Endothelial cell of umbilical vein (primary cell): ENCODE data around the gene ATRNL1. TPM values are rescaled to one million over a fixed set of nuclear protein-coding genes. Genes with fewer than 3 reads are reported as not detected.

Source experiments
- BruUV-seq: library from RNA; stranded (reverse); fragments of 400-500 nt; replicated peaks from 2 replicates; lab custom pipeline; 2021; lab: Mats Ljungman, UMichigan
- CTCF ChIA-PET: fragments of 300-600, 350-600 bp; sonication (Branson Sonifier 250); formaldehyde crosslinking; loops from one replicate; lab custom pipeline; 2021; ENCODE audit warnings: antibody characterized with exemption, inconsistent platforms; lab: Charles Lee
- POLR2A ChIA-PET: fragments of 300-600, 350-600 bp; sonication (Branson Sonifier 250); formaldehyde crosslinking; loops from one replicate; lab custom pipeline; 2021; ENCODE audit warnings: antibody characterized with exemption, inconsistent platforms; lab: Charles Lee
- DNase-seq: peaks from one replicate; pipeline ENCODE4 v3.0.0-alpha.2; 2011; ENCODE audit warnings: low read depth, low spot score
- FAIRE-seq: peaks from 2 replicates; lab custom pipeline; 2011; peaks lifted over from hg19 to GRCh38; lab: Jason Lieb, UNC
- H2AFZ ChIP-seq: 2 replicates; pipeline ENCODE4 v1.6.0; 2012; ENCODE audit warnings: low read depth, low read length, control low read depth, inconsistent platforms
- H3K27ac ChIP-seq: 2 replicates; pipeline ENCODE4 v1.5.1; 2011; ENCODE audit warnings: low read depth, mild to moderate bottlenecking, control low read depth, low read length, moderate library complexity; ENCODE audit not compliant: insufficient read depth
- H3K27me3 ChIP-seq, 2 experiments: 2 replicates each; pipeline versions ENCODE4 v1.6.0 to v1.6.1; 2011; ENCODE audit warnings: low read length in 2 of 2, mixed read lengths in 1 of 2; ENCODE audit not compliant: control insufficient read depth in 2 of 2, insufficient read depth in 2 of 2
- H3K36me3 ChIP-seq, 2 experiments: 2 replicates in 1 of 2; 3 replicates in 1 of 2; pipeline ENCODE4 v1.5.1; 2011; ENCODE audit warnings: low read length in 2 of 2, mild to moderate bottlenecking in 1 of 2, moderate library complexity in 1 of 2; ENCODE audit not compliant: control insufficient read depth in 2 of 2, insufficient read depth in 2 of 2; ENCODE audit errors: extremely low read depth in 1 of 2
- H3K4me1 ChIP-seq: 3 replicates; pipeline ENCODE4 v1.5.1; 2011; ENCODE audit warnings: mild to moderate bottlenecking, low read length; ENCODE audit not compliant: control insufficient read depth, insufficient read depth; ENCODE audit errors: extremely low read depth
- H3K4me2 ChIP-seq: 2 replicates; pipeline ENCODE4 v1.6.1; 2011; ENCODE audit warnings: low read length, control low read depth, mixed read lengths; ENCODE audit not compliant: insufficient read depth
- H3K4me3 ChIP-seq, 3 experiments: fragments of 200-600 bp in 1 of 3; sonication (generic), shearing (Covaris generic) in 1 of 3; replicated peaks in 1 of 3; 2 replicates each; pipeline ENCODE4 v1.5.1; 2011 to 2016; ENCODE audit warnings: control low read depth in 3 of 3, low read length in 3 of 3, mild to moderate bottlenecking in 2 of 3, inconsistent platforms in 1 of 3, low read depth in 1 of 3, moderate library complexity in 1 of 3; ENCODE audit not compliant: insufficient read depth in 1 of 3
- H3K79me2 ChIP-seq: 2 replicates; pipeline ENCODE4 v1.6.0; 2012; ENCODE audit warnings: low read length, inconsistent platforms; ENCODE audit not compliant: control insufficient read depth, insufficient read depth
- H3K9ac ChIP-seq: replicated peaks from 2 replicates; pipeline ENCODE3; 2011; ENCODE audit warnings: low read length, control low read depth; ENCODE audit not compliant: insufficient read depth; ENCODE audit errors: extremely low read depth
- H3K9me1 ChIP-seq: replicated peaks from 3 replicates; pipeline ENCODE4 v1.6.0; 2011; ENCODE audit warnings: mild to moderate bottlenecking, low read length; ENCODE audit not compliant: control insufficient read depth, insufficient read depth; ENCODE audit errors: extremely low read depth
- H3K9me3 ChIP-seq: replicated peaks from 2 replicates; pipeline ENCODE4 v1.5.1; 2012; ENCODE audit warnings: low read length, inconsistent platforms; ENCODE audit not compliant: control insufficient read depth, insufficient read depth
- H4K20me1 ChIP-seq: replicated peaks from 2 replicates; pipeline ENCODE3; 2011; ENCODE audit warnings: mild to moderate bottlenecking, low read length; ENCODE audit not compliant: control insufficient read depth, insufficient read depth; ENCODE audit errors: extremely low read depth
- FOS ChIP-seq: IDR thresholded peaks from 2 replicates; pipeline ENCODE4 v1.6.1; 2011; ENCODE audit warnings: mild to moderate bottlenecking, low read length, moderate library complexity, borderline replicate concordance; ENCODE audit not compliant: insufficient read depth
- GATA2 ChIP-seq: IDR thresholded peaks from 2 replicates; pipeline ENCODE4 v1.7.0; 2011; ENCODE audit warnings: low read depth, mild to moderate bottlenecking, moderate library complexity, mixed read lengths, low read length; ENCODE audit not compliant: insufficient read length, insufficient read depth
- JUN ChIP-seq: IDR thresholded peaks from 2 replicates; pipeline ENCODE4 v1.6.1; 2011; ENCODE audit warnings: borderline replicate concordance, low read depth; ENCODE audit not compliant: insufficient read length, insufficient read depth
- MYC ChIP-seq: IDR thresholded peaks from one replicate; pipeline ENCODE4 v1.6.1; 2011; ENCODE audit warnings: mild to moderate bottlenecking, low read depth, low read length
- POLR2A ChIP-seq: IDR thresholded peaks from 2 replicates; pipeline ENCODE4 v1.6.1; 2012; ENCODE audit warnings: low read depth, mild to moderate bottlenecking, control low read depth, low read length
- POLR2AphosphoS5 ChIP-seq: IDR thresholded peaks from 2 replicates; pipeline ENCODE4 v1.6.1; 2012; ENCODE audit warnings: low read depth, mild to moderate bottlenecking, control low read depth, low read length, moderate library complexity; ENCODE audit not compliant: insufficient read depth
- dilution Hi-C: fragments of 300-500 bp; cut with MboI; formaldehyde crosslinking; loops from one replicate; pipeline ENCODE4 v1.15.0; 2019; ENCODE audit warnings: low sequenced_read_pairs; ENCODE audit not compliant: extremely low pct_ligation_motif_present
- intact Hi-C: fragments of 100-400 bp; cut with micrococcal nuclease; formaldehyde crosslinking; loops from one replicate; pipeline ENCODE4 v1.10.0; 2022
- polyA plus RNA-seq, 4 experiments: library from polyadenylated mRNA; depleted of rRNA in 3 of 4; stranded (reverse) in 3 of 4; unstranded in 1 of 4; fragments of >200 nt; gene quantifications; 2 replicates each; pipeline versions ENCODE4 v1.2.1 to v1.2.3, GENCODE V29; 2011 to 2012; ENCODE audit warnings: missing spikeins in 1 of 4
- total RNA-seq: library from RNA; stranded (reverse); gene quantifications from 2 replicates; pipeline ENCODE4 v1.2.3, GENCODE V29; 2021
- TF ChIP-seq, protein P1 (sequence below), 2 donors: IDR thresholded peaks; 1 replicate in 1 of 2; 2 replicates in 1 of 2; pipeline ENCODE4 v1.5.1; 2011; ENCODE audit warnings: low read length in 2 of 2, mild to moderate bottlenecking in 2 of 2, moderate library complexity in 2 of 2, control low read depth in 1 of 2, inconsistent platforms in 1 of 2, low read depth in 1 of 2; ENCODE audit not compliant: insufficient read depth in 1 of 2; ENCODE audit errors: extremely low read depth in 1 of 2
- TF ChIP-seq, protein P2 (sequence below): IDR thresholded peaks from 2 replicates; pipeline ENCODE4 v1.6.1; 2011; ENCODE audit not compliant: insufficient read depth, insufficient read length

The ATRNL1 gene
- total and polyA plus RNA-seq, 2 donors (not counting 3 experiments of a cell fraction or from before 2014, with no cell fraction given), result not detected

- CTCF ChIA-PET, result no interaction called here
- Histone ChIP-seq H3K4me2 (no peak overlapping the region), H3K9ac (no peak overlapping the region), H3K9me3 (no peaks in the 10 kb centered on the region), H3K4me3 (no peak overlapping the region), H3K36me3 (no peaks in the 10 kb centered on the region), H4K20me1 (no peaks in the 10 kb centered on the region), H3K27me3 (no peaks in the 10 kb centered on the region), H2AFZ (no peak overlapping the region), H3K79me2 (no peaks in the 10 kb centered on the region), H3K9me1 (no peaks in the 10 kb centered on the region), H3K4me1 (no peaks in the 10 kb centered on the region), H3K27ac (no peak overlapping the region)
- dilution Hi-C loops (no loop called here), intact Hi-C loops (no loop called here)
- no peak for TF ChIP-seq JUN
- no peak for TF ChIP-seq POLR2A
- no peak for TF ChIP-seq GATA2
- POLR2A ChIA-PET, result no interaction called here
- no peak for DNase-seq
- no TSS peak for BruUV-seq
- FAIRE-seq, result no peak
Measured at GRCh38 chr10:115989621-115990020, 896.5 kb downstream of the ATRNL1 start.

DNA sequence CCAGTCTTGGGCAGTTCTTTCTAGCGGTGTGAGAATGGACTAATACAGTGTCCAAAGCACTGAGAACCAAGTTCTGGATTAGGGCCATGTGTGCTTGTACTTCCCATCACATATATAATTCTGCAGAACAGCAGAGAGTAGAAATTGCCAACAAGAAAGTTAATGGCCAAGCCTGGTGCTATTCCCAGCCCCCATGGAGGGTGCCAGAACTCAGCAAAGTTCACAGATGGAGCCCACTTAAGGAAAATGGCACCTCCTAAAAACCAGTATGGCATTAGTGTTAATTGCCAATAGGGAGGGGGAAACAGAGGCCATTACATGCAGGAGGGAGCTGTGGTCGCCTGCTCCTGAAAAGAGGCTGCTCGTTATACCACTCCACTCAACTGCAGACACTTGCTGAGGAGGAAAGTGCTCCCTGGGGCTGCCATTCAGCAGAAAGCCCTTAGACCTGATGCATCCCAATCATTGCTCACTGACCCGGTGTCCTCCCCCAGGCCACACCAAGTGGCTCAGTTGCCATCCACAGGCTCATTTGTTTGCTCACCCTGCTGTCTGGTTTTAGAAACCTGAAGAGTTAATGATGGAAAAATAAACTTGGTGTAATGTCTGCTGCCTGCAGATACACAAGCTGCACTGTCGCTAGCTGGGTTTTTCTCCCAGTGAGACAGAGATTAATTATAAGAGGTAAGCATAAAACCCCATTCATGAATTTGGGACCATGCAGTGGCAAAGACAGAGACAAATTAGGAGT lies 899.2 kb downstream of the ATRNL1 start:
- no peak for DNase-seq
- dilution Hi-C loops, result no loop called here
- BruUV-seq, result no TSS peak
- Histone ChIP-seq H4K20me1 (no peaks in the 10 kb centered on the region), H3K79me2 (no peaks in the 10 kb centered on the region), H3K9me1 (no peaks in the 10 kb centered on the region), H3K9me3 (no peaks in the 10 kb centered on the region), H3K9ac (no peak overlapping the region), H3K36me3 (no peaks in the 10 kb centered on the region), H2AFZ (no peak overlapping the region), H3K27ac (no peak overlapping the region), H3K4me1 (no peaks in the 10 kb centered on the region), H3K27me3 (no peaks in the 10 kb centered on the region), H3K4me2 (no peak overlapping the region), H3K4me3 (no peak overlapping the region)
- POLR2A ChIA-PET, result no interaction called here
- TF ChIP-seq FOS (no peak), MYC (no peak), POLR2AphosphoS5 (no peak), GATA2 (no peak)
- TF ChIP-seq, protein P1, sequence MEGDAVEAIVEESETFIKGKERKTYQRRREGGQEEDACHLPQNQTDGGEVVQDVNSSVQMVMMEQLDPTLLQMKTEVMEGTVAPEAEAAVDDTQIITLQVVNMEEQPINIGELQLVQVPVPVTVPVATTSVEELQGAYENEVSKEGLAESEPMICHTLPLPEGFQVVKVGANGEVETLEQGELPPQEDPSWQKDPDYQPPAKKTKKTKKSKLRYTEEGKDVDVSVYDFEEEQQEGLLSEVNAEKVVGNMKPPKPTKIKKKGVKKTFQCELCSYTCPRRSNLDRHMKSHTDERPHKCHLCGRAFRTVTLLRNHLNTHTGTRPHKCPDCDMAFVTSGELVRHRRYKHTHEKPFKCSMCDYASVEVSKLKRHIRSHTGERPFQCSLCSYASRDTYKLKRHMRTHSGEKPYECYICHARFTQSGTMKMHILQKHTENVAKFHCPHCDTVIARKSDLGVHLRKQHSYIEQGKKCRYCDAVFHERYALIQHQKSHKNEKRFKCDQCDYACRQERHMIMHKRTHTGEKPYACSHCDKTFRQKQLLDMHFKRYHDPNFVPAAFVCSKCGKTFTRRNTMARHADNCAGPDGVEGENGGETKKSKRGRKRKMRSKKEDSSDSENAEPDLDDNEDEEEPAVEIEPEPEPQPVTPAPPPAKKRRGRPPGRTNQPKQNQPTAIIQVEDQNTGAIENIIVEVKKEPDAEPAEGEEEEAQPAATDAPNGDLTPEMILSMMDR (IDR thresholded peaks at IDR 0.05; ENCODE audit: extremely low read depth in 1 of 2, insufficient read depth in 1 of 2, low read depth in 1 of 2, low read length in 2 of 2), result no peak
- TF ChIP-seq, protein P2, sequence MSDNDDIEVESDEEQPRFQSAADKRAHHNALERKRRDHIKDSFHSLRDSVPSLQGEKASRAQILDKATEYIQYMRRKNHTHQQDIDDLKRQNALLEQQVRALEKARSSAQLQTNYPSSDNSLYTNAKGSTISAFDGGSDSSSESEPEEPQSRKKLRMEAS, result no peak
- FAIRE-seq, result no peak
- CTCF ChIA-PET, result no interaction called here
- intact Hi-C loops, result no loop called here
